GM18873 (cell line): ENCODE measurements around the gene PPP1R14C.

Experiments used
- ATAC-seq: cut with Tn5 transposase; IDR thresholded peaks from one replicate; pipeline ENCODE4 v1.9.1; 2021; ENCODE audit warnings: mild to moderate bottlenecking, moderate library complexity, moderate number of reproducible peaks; ENCODE audit not compliant: unreplicated experiment, low FRiP score

The PPP1R14C gene

GRCh38 chr6:150266963-150267685, 124.3 kb downstream of the PPP1R14C start:
- ATAC-seq, result no peak

GRCh38 chr6:150267686-150268561, 125.1 kb downstream of the PPP1R14C start:
- no peak for ATAC-seq

GRCh38 chr6:150269130-150269856, 126.4 kb downstream of the PPP1R14C start:
- no peak for ATAC-seq

- no peak for ATAC-seq
Measured at GRCh38 chr6:150269857-150270223, 127.0 kb downstream of the PPP1R14C start.

- ATAC-seq, result no peak
Measured at GRCh38 chr6:150270330-150271052, 127.6 kb downstream of the PPP1R14C start.

GRCh38 chr6:150271172-150271500, 128.3 kb downstream of the PPP1R14C start:
- ATAC-seq, result no peak

- ATAC-seq, result no peak
Measured at GRCh38 chr6:150271501-150272263, 128.8 kb downstream of the PPP1R14C start.

GRCh38 chr6:150272264-150272975, 129.6 kb downstream of the PPP1R14C start:
- no peak for ATAC-seq

GRCh38 chr6:150272976-150273315, 130.1 kb downstream of the PPP1R14C start:
- no peak for ATAC-seq

- ATAC-seq, result no peak
Measured at GRCh38 chr6:150273457-150274309, 130.8 kb downstream of the PPP1R14C start.

- ATAC-seq, result no peak
Measured at GRCh38 chr6:150275489-150275888, 132.6 kb downstream of the PPP1R14C start.

GRCh38 chr6:150276168-150276936, 133.5 kb downstream of the PPP1R14C start:
- ATAC-seq, result no peak

GRCh38 chr6:150276937-150277742, 134.3 kb downstream of the PPP1R14C start:
- no peak for ATAC-seq

- no peak for ATAC-seq
Measured at GRCh38 chr6:150279533-150279932, 136.7 kb downstream of the PPP1R14C start.

GRCh38 chr6:150280703-150281102, 137.9 kb downstream of the PPP1R14C start:
- ATAC-seq, result no peak

- no peak for ATAC-seq
Measured at GRCh38 chr6:150281767-150282166, 138.9 kb downstream of the PPP1R14C start.

GRCh38 chr6:150282806-150283205, 140.0 kb downstream of the PPP1R14C start:
- no peak for ATAC-seq
